ENCODE results near the gene PHF21B.

GRCh38 chr22:45006964-45007390, 2.8 kb downstream of the PHF21B start:
- TF ChIP-seq POLR2A (IDR thresholded peaks at IDR 0.05; ENCODE audit: low read depth, low read length) = no peak
- no peak for TF ChIP-seq POLR2AphosphoS5 (IDR thresholded peaks at IDR 0.05; ENCODE audit: low read depth, low read length)
- no peak for TF ChIP-seq TAF1 (IDR thresholded peaks at IDR 0.05; ENCODE audit: low read depth, low read length)
- no peak for TF ChIP-seq SPI1 (IDR thresholded peaks at IDR 0.05; ENCODE audit: low read depth, low read length)
- TF ChIP-seq PAX5 (IDR thresholded peaks at IDR 0.05; ENCODE audit: insufficient read depth, low read length, severe bottlenecking) = no peak
